Mucosa of rectum (tissue), 2 donors: ENCODE data around the gene CLCA2.
A peak's percentile ranks its signal among the peaks of the same experiment; 100 is the strongest.

Experiments
- H3K27ac ChIP-seq, 2 donors: one replicate each; pipeline ENCODE4 v1.7.0; 2013; ENCODE audit warnings: inconsistent platforms in 2 of 2, low read depth in 2 of 2, low read length in 2 of 2
- H3K27me3 ChIP-seq, 2 donors: one replicate each; pipeline ENCODE4 v1.7.0; 2013; ENCODE audit warnings: low read length in 2 of 2; ENCODE audit not compliant: control insufficient read depth in 2 of 2, insufficient read depth in 2 of 2
- H3K36me3 ChIP-seq, 2 donors: one replicate each; pipeline ENCODE4 v1.7.0; 2013; ENCODE audit warnings: low read length in 2 of 2; ENCODE audit not compliant: control insufficient read depth in 2 of 2, insufficient read depth in 2 of 2
- H3K4me1 ChIP-seq, 2 donors: one replicate each; pipeline ENCODE4 v1.7.0; 2013; ENCODE audit warnings: low read length in 2 of 2, mild to moderate bottlenecking in 1 of 2; ENCODE audit not compliant: control insufficient read depth in 2 of 2, insufficient read depth in 2 of 2
- H3K4me3 ChIP-seq, 2 donors: one replicate each; pipeline ENCODE4 v1.7.0; 2013; ENCODE audit warnings: low read length in 2 of 2
- H3K9ac ChIP-seq, 2 donors: one replicate each; pipeline ENCODE4 v1.7.0; 2013; ENCODE audit warnings: low read length in 2 of 2, low read depth in 1 of 2, mild to moderate bottlenecking in 1 of 2
- H3K9me3 ChIP-seq, 2 donors: one replicate each; pipeline ENCODE4 v1.7.0; 2013; ENCODE audit warnings: low read length in 2 of 2; ENCODE audit not compliant: control insufficient read depth in 2 of 2
- donor health status: healthy.
- donor health status: Normal muscosa, but diverticular disease.

CLCA2 gene

GRCh38 chr1:86504137-86504479, 80.1 kb downstream of the CLCA2 start:
- Histone ChIP-seq H3K9me3 (no peaks in the 10 kb centered on the region), H3K27me3 (no peaks in the 10 kb centered on the region), H3K4me3 (peak overlapping the region; percentile 34 to 56), H3K9ac (no peak overlapping the region), H3K36me3 (no peaks in the 10 kb centered on the region), H3K27ac (peak overlapping the region; percentile 45 to 52), H3K4me1 (peaks cover 2 to 37% of the 10 kb centered on the region in 2 donors)

GRCh38 chr1:86504895-86505563, 81.1 kb downstream of the CLCA2 start:
- H3K27me3 ChIP-seq, result no peaks in the 10 kb centered on the region
- no peaks in the 10 kb centered on the region for H3K9me3 ChIP-seq
- H3K4me3 ChIP-seq, result no peak overlapping the region
- H3K4me1 ChIP-seq, result peaks cover 2 to 37% of the 10 kb centered on the region in 2 donors
- no peaks in the 10 kb centered on the region for H3K36me3 ChIP-seq
- H3K9ac ChIP-seq, result no peak overlapping the region
- H3K27ac ChIP-seq, result peak overlapping the region in 1 of 2 donors; percentile 52

GRCh38 chr1:86505564-86505902, 81.6 kb downstream of the CLCA2 start:
- Histone ChIP-seq H3K4me1 (peaks cover 2 to 37% of the 10 kb centered on the region in 2 donors), H3K36me3 (no peaks in the 10 kb centered on the region), H3K9me3 (no peaks in the 10 kb centered on the region), H3K27me3 (no peaks in the 10 kb centered on the region), H3K27ac (no peak overlapping the region), H3K4me3 (no peak overlapping the region), H3K9ac (no peak overlapping the region)
